Iris pigment epithelial cell (primary cell): ENCODE measurements around the gene PGM5.
A peak's percentile ranks its signal among the peaks of the same experiment; 100 is the strongest.
"Not testable (repeated sequence)": the region's sequence is repeated elsewhere in the genome, so short reads cannot be mapped to it uniquely, and the experiment has no call there.

Source experiments
- DNase-seq: peaks from one replicate; pipeline ENCODE4 v3.0.0-alpha.2; 2011; ENCODE audit warnings: low read depth

Gene PGM5

DNA sequence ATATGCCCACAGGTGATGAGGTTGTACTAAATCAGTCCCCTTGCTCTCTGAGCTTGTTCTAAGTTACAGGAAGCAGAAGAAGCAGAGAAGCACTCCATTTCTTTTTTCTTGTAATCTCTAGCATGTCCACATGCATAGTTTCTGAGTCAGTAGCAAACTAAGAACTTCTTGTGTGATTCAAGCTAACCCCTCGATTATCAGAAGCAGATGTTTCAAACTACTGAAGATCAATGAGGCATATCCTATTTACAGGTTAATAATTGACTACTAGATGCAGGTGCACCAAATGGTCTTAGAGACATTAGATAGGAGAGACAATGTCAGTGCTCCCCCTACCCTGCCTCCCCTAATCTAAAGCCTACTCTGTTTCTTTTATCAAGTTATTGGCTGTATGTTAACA, 21.3 kb downstream of the PGM5 start:
- DNase-seq: not testable (repeated sequence)

DNA sequence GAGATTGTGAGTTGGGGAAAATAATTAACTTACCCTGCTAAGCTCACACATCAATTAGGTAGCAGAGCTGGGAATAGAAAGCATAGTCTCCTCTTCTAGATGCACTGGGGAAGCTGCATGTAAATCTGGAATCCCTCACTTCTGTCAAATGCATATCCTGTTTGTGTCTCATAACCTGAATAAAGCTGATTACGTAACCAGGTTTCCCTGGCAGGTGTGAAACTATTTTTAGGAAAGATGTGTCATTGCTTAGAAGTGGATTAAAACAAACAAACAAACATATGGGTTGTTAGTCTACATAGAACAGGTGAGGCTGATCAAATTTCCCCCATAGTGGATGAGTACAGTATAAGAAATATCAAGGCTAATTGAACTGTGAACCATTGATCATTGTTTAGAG, 27.5 kb downstream of the PGM5 start:
- not testable (repeated sequence) for DNase-seq

DNA sequence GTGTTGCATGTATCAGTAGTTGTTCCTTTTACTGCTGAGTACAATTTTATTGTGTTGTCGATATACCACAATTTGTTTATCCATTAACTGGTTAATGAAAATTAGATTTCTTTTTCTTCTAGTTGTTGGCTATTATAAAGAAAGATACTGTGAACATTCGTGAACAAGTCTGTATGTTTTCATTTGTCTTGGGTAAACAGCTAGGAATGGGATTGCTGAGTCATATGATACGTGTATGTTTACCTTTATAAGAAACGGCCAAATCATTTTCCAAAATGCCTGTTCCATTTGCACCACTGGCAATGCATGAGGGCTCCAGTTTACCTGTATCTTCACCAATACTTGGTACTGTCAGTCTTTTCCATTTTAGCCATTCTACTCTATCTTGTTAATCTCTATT, 33.1 kb downstream of the PGM5 start:
- DNase-seq: not testable (repeated sequence)

DNA sequence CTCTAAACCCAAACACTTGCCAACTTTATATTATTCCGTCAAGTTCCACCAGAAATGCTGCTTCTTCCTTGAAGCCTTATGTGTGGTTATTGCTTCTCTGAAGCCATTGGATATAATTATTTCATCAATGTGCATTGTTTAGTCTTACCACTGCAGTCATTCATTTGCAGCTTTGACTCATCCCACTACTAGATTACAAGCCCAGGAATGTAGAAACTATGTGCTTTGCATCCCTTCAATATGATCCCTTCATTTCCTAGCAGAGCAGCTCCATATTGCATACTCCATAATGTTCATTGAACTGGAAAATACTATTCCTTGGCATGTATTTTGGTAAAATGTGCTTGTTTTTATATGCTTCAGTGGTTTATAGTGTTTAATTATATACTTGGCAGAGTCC, 34.3 kb downstream of the PGM5 start:
- not testable (repeated sequence) for DNase-seq

DNA sequence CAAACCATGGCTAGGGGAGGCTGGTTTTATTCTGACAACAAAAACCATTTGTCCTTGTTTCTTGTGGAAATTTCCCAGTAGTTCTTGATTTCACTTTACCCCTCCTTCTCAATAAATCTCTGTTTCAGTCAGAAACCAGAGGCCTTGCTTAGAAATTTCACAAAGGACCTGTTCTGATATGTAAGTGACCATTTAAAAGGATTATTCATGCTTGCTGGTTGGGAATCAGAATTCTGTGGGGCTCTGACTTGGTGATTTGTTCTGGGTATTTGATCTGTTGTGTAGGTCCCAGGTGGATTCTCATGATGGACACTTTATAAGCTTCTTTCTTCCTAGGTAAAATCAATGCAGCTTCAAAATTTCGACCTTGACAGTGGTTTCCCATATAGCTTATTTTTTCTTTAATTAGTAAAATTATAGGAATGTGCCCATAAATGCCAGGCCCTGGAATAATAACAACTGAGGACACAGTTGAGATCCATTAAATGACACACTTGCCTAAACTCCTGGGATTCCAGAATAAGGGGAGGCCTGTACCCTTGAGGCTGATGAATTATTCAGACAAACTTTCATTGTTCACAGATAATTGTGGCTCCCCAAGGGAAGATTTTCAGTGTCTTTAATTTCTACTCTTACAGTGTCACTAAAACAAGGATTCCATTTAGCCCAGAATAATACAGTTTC, 40.1 kb downstream of the PGM5 start:
- not testable (repeated sequence) for DNase-seq

DNA sequence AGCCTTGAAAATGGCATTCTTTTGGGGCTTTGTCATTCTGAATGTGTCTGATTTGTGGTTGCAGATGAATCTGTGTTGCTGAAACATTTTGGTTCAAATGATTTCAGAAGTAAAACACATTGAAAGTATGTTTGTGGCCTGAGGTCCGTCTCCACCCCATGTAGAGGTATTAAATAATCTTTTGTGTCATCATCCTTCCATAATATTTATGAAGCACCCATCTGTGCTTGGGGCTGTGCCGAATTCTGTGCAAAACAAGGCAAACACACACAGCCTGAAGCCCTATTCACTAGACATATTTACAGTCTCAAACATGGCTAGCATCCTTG, 40.6 kb downstream of the PGM5 start:
- peak; percentile 66 for DNase-seq

DNA sequence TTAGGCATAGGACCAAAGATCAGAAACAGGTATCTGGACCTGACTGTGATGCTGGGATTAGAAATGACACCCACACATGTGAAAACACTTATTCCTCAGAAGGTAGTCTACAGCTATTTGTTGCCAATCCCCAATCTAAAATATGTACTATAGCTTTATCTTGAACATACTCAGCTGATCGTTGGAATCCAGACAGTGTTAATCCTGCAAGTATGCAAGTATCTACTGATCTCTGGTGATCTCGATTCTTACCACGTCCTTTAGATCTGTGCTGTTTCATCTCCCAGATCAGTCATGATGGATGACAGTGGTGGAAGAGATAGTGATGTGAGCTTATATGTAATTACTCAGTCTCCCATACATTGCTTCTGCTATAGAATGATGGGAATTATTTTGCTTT, 41.4 kb downstream of the PGM5 start:
- DNase-seq: not testable (repeated sequence)

DNA sequence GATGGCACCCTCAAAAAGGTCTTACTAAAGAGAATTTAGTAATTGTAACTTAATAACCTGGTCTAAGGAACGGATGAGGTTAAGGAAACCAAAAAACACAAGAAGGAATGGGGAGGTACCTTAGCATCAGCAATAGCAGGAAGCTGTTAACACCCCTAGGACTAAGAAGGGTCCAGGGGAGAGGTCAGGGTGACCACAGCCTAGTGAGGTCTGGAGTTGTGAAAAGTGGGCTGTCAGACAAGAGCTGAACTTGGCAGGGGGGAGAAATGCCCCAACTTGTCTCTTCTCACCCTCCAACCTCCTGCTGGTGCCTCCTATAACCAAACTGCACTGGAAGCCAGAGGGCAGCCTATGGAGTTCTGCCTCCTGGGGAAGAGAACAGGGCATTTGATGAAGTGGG, 41.9 kb downstream of the PGM5 start:
- not testable (repeated sequence) for DNase-seq

DNA sequence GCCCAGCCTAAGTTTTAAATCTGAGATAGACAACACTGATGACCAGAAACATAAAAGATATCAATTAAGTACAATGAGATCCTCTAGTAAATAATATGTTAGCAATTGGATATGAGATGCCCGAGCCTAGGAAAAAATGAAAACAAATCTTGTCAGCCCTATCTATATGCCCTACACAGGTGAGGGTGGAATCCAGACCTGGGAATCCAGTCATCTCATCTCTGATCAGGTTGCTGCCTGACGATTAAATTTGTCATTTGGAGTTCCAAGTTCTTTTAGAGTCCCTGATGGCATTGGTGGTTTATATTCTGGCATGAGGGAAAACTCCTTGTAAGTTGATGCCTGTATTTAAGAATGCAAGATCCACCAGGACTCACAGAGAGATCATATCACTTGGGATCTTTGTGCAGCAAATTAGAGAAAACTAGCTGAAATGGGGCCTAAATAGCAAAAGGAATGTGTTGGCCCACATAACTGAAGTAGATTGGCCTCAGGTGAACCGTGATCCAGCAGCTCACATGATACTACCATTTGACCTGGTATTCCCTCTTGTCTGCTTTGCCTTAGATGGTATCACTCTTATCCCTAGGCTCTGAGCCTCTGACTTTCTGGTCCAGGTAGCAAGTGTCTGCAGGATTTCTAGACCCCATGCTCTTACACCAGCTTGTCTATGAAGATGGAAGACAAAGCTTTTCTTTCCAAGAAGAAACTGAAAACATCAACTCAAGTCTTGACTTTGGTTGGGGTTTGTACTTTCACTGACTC, 48.2 kb downstream of the PGM5 start:
- not testable (repeated sequence) for DNase-seq

DNA sequence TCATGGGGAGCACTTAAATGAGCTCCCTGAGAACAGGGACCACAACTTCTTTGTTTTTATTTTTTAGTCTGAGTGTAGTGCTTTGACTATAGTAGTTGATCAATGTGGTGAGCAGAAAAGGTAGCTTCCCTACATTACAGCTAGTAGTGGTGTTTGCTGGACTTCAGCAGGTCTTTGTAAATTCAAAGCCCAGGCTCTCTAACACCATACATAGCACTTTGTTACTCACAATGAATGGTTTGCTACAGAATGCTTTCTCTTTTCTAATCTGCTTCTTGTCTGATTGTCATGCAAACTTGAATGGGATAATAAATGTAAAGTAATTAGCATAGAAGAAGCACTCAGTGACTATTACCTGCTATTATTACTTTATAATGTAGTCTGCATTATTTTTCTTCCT, 55.5 kb downstream of the PGM5 start:
- DNase-seq: not testable (repeated sequence)

DNA sequence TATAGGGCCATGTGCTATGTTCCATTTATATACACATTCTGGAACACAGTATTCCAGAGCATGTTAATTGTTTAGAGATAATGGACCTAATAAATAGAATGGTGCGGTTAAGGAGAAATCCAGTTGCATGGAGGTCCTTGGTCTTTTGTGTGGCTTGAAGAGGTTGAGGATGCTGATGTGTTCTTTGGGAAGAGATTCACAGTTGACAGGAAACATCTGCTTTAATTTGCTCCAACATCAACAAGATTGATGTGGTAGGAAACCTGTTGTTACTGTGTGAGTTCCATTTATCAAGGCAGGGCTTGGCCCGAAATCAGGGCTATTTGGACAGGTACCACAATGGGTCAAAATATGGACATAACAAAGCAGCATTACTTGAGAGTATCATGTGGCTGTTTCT, 56.3 kb downstream of the PGM5 start:
- not testable (repeated sequence) for DNase-seq

DNA sequence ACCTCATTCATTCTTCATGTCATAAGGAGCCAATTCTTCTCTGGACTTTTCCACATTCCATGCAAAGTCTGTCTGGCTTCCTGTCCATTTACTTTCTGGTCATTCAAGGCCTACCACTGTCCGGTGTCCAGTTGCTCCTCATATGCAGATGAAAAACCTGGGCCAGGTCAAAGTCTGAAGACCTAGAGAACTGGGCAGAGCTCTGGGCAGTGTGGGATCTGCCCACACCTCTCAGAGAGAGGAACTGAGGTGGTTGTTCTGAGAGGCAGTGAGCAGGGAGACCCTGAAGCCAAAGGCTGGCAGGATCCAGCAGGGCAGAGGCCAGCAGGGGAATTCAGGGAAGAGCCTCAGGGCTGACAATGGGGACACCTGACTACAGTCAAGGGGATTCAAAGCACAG, 58.7 kb downstream of the PGM5 start:
- not testable (repeated sequence) for DNase-seq

DNA sequence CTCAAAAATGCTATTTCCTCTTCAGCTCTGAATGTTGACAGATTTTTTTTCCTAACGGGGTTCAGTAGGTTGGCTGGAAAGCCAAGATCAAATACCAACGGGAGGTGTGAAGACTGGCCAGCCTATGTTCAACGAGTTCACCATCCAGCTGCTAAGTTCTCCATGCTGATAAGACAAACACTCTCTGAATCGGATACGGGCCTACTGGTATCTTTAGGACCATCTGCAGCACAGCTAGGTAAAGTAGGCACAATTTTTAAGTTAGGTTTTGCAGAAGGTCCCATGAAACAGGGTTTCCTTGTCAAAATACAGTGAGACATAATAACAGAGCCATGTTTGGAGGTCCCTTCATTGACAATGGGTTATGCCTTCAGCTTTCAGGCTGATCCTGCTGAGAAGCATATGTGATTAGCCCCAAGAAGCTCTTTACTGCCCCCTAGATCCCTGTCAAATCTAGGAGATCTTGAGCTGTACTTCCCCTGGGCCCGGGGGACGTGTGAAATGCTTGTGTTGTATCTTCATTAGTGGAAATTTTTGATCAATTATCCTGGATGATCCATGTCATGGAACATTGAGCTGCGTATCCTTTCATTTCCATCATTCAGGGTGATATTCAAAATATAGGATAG, 60.6 kb downstream of the PGM5 start:
- no peak for DNase-seq

DNA sequence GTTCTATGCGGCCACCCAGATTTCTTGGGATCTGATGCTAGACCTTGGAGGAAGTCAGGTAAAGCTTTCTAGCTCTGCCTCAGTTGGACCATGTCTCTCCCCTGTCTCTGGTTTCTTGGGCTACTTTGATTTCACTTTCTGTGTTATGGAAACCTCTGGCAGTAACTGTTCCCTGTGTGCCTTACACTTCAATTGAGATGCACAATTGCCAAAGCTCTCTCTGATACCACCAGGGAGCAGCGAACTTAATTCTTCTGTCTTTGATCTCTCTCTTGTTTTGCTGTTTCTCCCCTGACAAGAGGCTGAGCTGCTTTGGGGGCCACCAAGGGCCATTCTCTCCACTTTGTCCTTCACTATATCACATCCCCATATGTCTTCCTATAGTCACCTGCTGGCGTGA, 61.4 kb downstream of the PGM5 start:
- DNase-seq: no peak

DNA sequence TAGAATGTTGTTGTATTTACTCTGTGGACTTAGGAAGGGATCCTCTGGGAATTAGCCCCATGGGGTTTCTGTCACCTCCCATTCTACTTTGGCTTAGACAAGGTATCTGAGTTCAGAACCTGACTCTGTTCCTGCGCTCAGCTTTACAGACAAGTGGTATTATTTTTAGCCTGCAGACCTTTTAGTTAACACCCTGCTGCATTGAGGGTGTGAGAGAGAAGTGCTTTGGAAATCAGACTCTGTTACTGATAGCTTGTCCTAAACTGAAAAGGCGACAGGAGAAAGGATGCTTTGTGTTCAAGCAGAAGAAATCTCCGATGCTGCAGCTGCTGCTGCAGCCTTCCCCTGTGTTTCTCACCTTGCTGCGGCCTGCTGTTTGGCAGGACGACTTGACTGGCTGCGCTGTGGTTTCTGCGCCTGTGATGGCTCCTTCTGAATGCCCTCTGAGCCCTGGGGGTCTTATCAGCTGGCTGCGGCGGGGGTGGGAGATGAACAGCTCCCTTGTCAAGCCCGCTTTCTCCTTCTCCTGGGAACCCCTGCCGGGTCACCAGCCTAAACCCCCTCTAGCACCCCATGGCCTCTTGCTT, 61.9 kb downstream of the PGM5 start:
- no peak for DNase-seq

DNA sequence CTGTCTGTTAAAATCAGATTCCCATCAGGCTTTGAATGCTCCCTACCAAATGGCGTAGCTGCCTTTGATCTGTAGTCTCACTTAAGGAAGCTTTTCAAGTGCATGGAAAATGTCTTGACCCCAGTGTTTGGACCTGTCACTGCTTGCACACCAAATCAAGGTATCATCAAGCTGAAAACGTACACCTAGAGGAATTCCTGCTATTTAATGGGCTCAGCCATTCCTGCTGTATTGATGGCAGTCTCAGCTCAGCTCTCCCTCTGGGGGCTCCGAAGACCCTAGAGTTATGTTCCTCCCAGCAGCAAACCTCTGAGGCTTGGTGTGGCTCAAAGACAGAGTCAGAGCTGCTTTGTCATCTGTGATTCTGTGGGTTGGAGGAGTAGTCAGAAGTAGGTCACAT, 63.5 kb downstream of the PGM5 start:
- DNase-seq: no peak

DNA sequence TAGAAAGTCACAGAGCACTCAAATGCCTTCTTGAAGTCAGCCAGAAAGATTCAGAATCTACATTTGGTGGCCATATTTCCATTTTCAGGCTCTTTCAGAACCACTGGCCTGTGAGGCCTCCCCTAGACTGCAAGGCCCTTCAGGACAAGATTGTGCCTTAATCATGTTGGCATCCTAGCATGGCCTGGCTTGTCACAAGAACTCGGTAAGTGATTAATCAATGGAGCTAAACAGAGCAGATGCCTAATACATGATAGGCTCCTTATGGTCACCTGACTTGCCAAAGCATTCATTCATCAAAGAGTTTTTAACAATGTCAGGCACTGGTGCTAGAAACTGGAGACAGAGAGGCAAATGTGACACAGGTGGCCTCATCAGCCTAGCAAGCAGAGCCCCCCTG, 70.3 kb downstream of the PGM5 start:
- DNase-seq: no peak

DNA sequence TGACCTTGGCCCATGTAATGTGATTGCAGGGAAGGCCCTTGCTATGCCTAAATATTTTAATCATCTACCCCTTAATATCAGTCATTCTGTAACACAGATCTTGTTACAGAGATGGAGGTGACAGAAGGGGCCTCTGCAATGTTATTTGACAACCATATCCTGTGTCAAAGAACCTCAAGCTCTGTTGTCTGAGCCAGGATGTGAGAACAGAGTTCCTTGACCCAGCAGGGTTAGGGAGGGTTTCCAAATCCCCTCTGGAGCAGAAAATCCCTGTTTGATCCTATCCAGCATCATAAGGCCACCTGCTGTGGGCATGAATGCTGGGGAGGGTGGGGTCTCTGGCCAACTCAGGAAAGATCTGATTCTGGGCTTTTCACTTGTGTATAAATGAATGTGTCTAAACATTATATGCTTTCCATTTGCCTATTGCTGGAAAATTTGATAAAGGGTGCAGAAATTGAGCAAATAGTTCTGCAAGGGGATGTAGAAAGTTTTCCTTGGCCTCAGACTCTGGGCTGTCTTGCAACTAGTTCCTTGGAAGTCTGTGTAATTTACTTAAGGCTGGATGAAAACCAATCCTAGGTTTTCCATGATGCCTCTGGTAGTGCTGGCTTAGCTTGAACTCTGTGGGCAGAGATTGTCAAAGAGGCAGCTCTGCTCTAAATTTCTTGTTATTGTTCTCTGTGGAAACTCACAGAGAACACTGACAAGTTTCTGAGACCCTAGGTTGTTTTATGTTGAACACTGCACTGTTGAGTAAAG, 71.0 kb downstream of the PGM5 start:
- DNase-seq: no peak

DNA sequence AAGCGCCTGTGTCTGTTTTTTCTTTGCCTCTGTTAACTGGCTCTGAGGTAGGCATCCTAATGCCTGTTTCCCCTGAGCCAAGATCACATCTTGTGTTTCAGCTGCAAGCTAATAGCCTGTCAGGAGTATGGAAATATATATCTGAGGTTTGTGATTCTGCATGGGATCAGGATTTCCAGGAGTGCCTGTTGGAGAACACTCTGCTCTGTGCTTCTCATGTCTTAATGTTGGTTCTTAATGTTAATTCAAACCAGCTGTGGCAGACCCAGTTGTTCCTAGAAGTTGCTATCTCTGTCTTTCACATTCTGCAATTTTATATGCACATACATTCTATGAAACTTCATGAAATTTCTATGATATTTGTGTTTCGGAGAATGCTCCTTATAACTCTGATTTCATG, 72.1 kb downstream of the PGM5 start:
- DNase-seq: no peak

DNA sequence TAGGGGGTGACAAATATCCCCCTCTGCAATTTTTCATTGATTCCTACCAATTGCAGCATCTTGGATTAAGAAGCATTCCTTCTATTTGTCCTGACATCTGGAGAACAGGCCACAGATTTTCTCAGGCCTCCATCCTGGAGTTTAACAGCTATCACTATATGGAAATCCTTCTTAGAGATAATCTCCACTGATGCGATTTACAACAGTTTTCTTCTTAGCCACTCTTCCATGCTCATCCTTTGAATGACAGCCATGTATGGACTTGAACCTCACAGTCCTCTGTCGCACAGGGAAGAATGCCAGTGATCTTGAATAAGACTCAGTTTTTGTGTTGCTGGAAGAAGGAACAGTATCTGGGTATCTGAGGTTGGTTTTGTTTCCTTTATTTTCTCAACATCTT, 73.2 kb downstream of the PGM5 start:
- no peak for DNase-seq

DNA sequence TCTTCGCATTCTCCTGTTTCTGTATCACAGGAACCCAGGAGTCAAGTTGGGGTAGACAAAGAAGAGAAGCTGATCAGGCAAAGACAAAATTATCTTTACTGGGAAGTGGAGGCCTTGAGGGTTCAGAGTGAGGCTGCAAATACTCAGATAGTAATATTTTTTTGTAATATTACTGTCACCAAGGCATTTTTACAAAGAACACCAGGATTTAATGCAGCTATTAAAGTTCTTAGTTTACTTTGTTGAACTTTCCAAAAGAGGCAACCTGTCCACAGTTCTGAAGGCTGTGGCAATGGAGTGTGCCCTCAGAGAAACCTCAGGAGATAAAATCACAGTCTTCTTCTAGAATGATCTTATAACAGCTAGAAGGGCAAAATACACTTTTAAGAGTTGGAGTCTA, 74.9 kb downstream of the PGM5 start:
- DNase-seq: no peak

DNA sequence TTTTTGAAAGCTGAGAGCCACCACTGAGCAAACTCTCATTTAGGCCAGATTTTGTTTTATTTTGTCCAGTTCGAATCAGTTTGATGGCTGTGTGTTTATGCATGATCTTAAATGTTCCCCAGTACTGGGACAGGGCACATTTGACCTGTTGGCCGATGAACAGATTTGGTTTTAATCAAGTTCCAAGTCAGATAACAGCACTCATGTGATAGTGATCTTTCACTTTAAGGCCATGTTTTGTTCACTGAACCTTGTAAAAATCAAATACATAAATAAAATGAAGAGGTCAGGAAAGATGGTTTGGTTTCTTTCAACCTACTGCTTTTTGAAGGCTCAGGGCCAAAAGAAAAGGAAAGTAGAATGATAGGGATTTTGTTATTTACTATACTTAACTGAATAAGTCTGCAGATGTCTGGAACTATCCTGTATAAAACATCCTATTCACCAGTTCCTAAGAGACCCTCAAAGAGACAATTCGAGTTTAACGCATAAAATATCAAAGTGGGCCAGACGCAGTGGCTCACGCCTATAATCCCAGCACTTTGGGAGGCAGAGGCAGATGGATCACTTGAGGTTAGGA, 77.2 kb downstream of the PGM5 start:
- DNase-seq: no peak
